H1 (cell line): ENCODE results near the gene RCAN2. TPM values are rescaled to one million over a fixed set of nuclear protein-coding genes. Genes with fewer than 3 reads are reported as not detected.

Source experiments
- CTCF ChIA-PET: fragments of 300-600 bp; sonication (Branson Sonifier 250); formaldehyde crosslinking; loops from one replicate; lab custom pipeline; 2021; ENCODE audit not compliant: partially characterized antibody; lab: Charles Lee
- POLR2A ChIA-PET: fragments of 300-600 bp; sonication (Branson Sonifier 250); formaldehyde crosslinking; loops from one replicate; lab custom pipeline; 2021; ENCODE audit warnings: inconsistent platforms; ENCODE audit not compliant: partially characterized antibody; lab: Charles Lee
- DNase-seq, 2 experiments: peaks; one replicate each; pipeline versions ENCODE4 v3.0.0 to v3.0.0-alpha.2; 2010 to 2022; ENCODE audit warnings: low spot score in 2 of 2, low read depth in 1 of 2, mixed read lengths in 1 of 2
- FAIRE-seq: peaks from 2 replicates; lab custom pipeline; 2011; peaks lifted over from hg19 to GRCh38; lab: Jason Lieb, UNC
- H2AFZ ChIP-seq: 2 replicates; pipeline ENCODE4 v1.8.1; 2012; ENCODE audit warnings: low read length, inconsistent platforms
- H2AK5ac ChIP-seq: 2 replicates; pipeline ENCODE4 v1.6.1; 2013; ENCODE audit warnings: low read depth, low read length
- H2BK120ac ChIP-seq: replicated peaks from 2 replicates; pipeline ENCODE3; 2013; ENCODE audit warnings: low read depth, low read length, inconsistent platforms
- H2BK12ac ChIP-seq: 2 replicates; pipeline ENCODE4 v1.6.1; 2013; ENCODE audit warnings: low read depth, low read length
- H2BK15ac ChIP-seq: 2 replicates; pipeline ENCODE4 v1.6.1; 2013; ENCODE audit warnings: low read length
- H2BK20ac ChIP-seq: 2 replicates; pipeline ENCODE4 v1.6.1; 2013; ENCODE audit warnings: low read length
- H2BK5ac ChIP-seq: 2 replicates; pipeline ENCODE4 v1.6.1; 2013; ENCODE audit warnings: low read depth, low read length
- H3K14ac ChIP-seq: 2 replicates; pipeline ENCODE4 v1.6.1; 2013; ENCODE audit warnings: inconsistent platforms; ENCODE audit not compliant: insufficient read length
- H3K18ac ChIP-seq: 2 replicates; pipeline ENCODE4 v1.6.1; 2013; ENCODE audit warnings: low read length; ENCODE audit errors: extremely low read depth
- H3K23ac ChIP-seq: 2 replicates; pipeline ENCODE4 v1.6.1; 2013; ENCODE audit warnings: inconsistent platforms; ENCODE audit not compliant: insufficient read length
- H3K23me2 ChIP-seq: 2 replicates; pipeline ENCODE4 v1.6.1; 2013; ENCODE audit warnings: low read depth, low read length
- H3K27ac ChIP-seq: 2 replicates; pipeline ENCODE4 v1.6.1; 2011; ENCODE audit warnings: low read depth, low read length, inconsistent platforms
- H3K27me3 ChIP-seq, 4 experiments: replicated peaks in 1 of 4; 1 replicate in 1 of 4; 2 replicates in 3 of 4; pipeline versions ENCODE4 v1.6.1 to v1.8.1; 2011 to 2013; ENCODE audit warnings: low read length in 3 of 4, mild to moderate bottlenecking in 3 of 4, inconsistent platforms in 2 of 4, mixed read lengths in 2 of 4, moderate library complexity in 1 of 4; ENCODE audit not compliant: control insufficient read depth in 3 of 4, insufficient read depth in 3 of 4; ENCODE audit errors: extremely low read depth in 1 of 4
- H3K36me3 ChIP-seq, 4 experiments: 2 replicates each; pipeline versions ENCODE4 v1.6.1 to v1.8.1; 2011 to 2013; ENCODE audit warnings: mild to moderate bottlenecking in 4 of 4, low read length in 3 of 4, moderate library complexity in 2 of 4, control low read depth in 1 of 4, inconsistent platforms in 1 of 4; ENCODE audit not compliant: insufficient read depth in 4 of 4, control insufficient read depth in 2 of 4
- H3K4ac ChIP-seq: replicated peaks from 2 replicates; pipeline ENCODE3; 2013; ENCODE audit warnings: low read length, low read depth, mixed read lengths, inconsistent platforms; ENCODE audit not compliant: insufficient read length
- H3K4me1 ChIP-seq, 4 experiments: replicated peaks in 1 of 4; 1 replicate in 1 of 4; 2 replicates in 3 of 4; pipeline versions ENCODE4 v1.6.1 to v1.8.1; 2011 to 2013; ENCODE audit warnings: low read length in 3 of 4, inconsistent platforms in 2 of 4, mixed read lengths in 1 of 4; ENCODE audit not compliant: insufficient read depth in 4 of 4, control insufficient read depth in 3 of 4
- H3K4me2 ChIP-seq, 2 experiments: 2 replicates each; pipeline versions ENCODE4 v1.6.1 to v1.8.1; 2011 to 2013; ENCODE audit warnings: low read depth in 2 of 2, low read length in 2 of 2, control low read depth in 1 of 2, inconsistent platforms in 1 of 2, mild to moderate bottlenecking in 1 of 2; ENCODE audit not compliant: insufficient read depth in 1 of 2
- H3K4me3 ChIP-seq, 4 experiments: fragments of 200-600, 300-600 bp in 1 of 4; sonication (generic), shearing (Covaris generic), sonication (Bioruptor Twin) in 1 of 4; 2 replicates each; pipeline versions ENCODE4 v1.5.1 to v1.8.1; 2011 to 2016; ENCODE audit warnings: low read length in 4 of 4, low read depth in 3 of 4, control low read depth in 2 of 4, inconsistent platforms in 2 of 4, mild to moderate bottlenecking in 2 of 4, mixed read lengths in 1 of 4, moderate library complexity in 1 of 4; ENCODE audit not compliant: insufficient read depth in 2 of 4; ENCODE audit errors: extremely low read depth in 1 of 4
- H3K56ac ChIP-seq: replicated peaks from 2 replicates; pipeline ENCODE3; 2013; ENCODE audit warnings: low read depth, mild to moderate bottlenecking, mixed read lengths, low read length, inconsistent platforms; ENCODE audit not compliant: insufficient read length
- H3K79me1 ChIP-seq: 2 replicates; pipeline ENCODE4 v1.6.1; 2013; ENCODE audit warnings: low read depth, low read length, control low read depth
- H3K79me2 ChIP-seq, 2 experiments: 2 replicates each; pipeline versions ENCODE4 v1.6.1 to v1.8.1; 2012 to 2013; ENCODE audit warnings: low read length in 2 of 2, mild to moderate bottlenecking in 2 of 2, inconsistent platforms in 1 of 2; ENCODE audit not compliant: insufficient read depth in 2 of 2, control insufficient read depth in 1 of 2
- H3K9ac ChIP-seq, 4 experiments: replicated peaks in 1 of 4; 1 replicate in 1 of 4; 2 replicates in 3 of 4; pipeline versions ENCODE4 v1.6.1 to v1.8.1; 2011 to 2013; ENCODE audit warnings: low read depth in 3 of 4, low read length in 3 of 4, control low read depth in 2 of 4, mild to moderate bottlenecking in 2 of 4, moderate library complexity in 2 of 4, inconsistent platforms in 1 of 4; ENCODE audit errors: extremely low read depth in 1 of 4
- H3K9me3 ChIP-seq, 2 experiments: 2 replicates each; pipeline versions ENCODE4 v1.6.1 to v1.8.1; 2012 to 2013; ENCODE audit warnings: mild to moderate bottlenecking in 2 of 2, moderate library complexity in 2 of 2, control low read depth in 1 of 2, inconsistent platforms in 1 of 2, low read depth in 1 of 2, low read length in 1 of 2, mixed read lengths in 1 of 2; ENCODE audit not compliant: insufficient read depth in 2 of 2
- H4K20me1 ChIP-seq, 2 experiments: replicated peaks in 1 of 2; 2 replicates each; pipeline versions ENCODE3 to v1.8.1; 2011 to 2013; ENCODE audit warnings: inconsistent platforms in 2 of 2, low read length in 2 of 2, mild to moderate bottlenecking in 1 of 2; ENCODE audit not compliant: insufficient read depth in 2 of 2, control insufficient read depth in 1 of 2
- H4K5ac ChIP-seq: 2 replicates; pipeline ENCODE4 v1.6.1; 2013; ENCODE audit warnings: low read length, low read depth, mixed read lengths, inconsistent platforms; ENCODE audit not compliant: insufficient read length
- H4K8ac ChIP-seq: 2 replicates; pipeline ENCODE4 v1.8.0; 2013; ENCODE audit warnings: mild to moderate bottlenecking, moderate library complexity, low read length, inconsistent platforms; ENCODE audit not compliant: insufficient read depth; ENCODE audit errors: extremely low read depth
- H4K91ac ChIP-seq: replicated peaks from 2 replicates; pipeline ENCODE3; 2013; ENCODE audit warnings: low read length, mixed read lengths, inconsistent platforms; ENCODE audit not compliant: insufficient read length
- ATF3 ChIP-seq: IDR thresholded peaks from 2 replicates; pipeline ENCODE4 v1.6.1; 2011; ENCODE audit warnings: low read depth, mild to moderate bottlenecking, low read length; ENCODE audit not compliant: insufficient read depth
- EGR1 ChIP-seq: IDR thresholded peaks from 2 replicates; pipeline ENCODE4 v1.6.1; 2011; ENCODE audit warnings: low read depth, low read length, borderline replicate concordance
- JUND ChIP-seq: IDR thresholded peaks from 2 replicates; pipeline ENCODE4 v1.6.1; 2011; ENCODE audit warnings: mild to moderate bottlenecking, improper control_type of control experiment, low read length
- MAX ChIP-seq: IDR thresholded peaks from 2 replicates; pipeline ENCODE4 v1.6.1; 2012; ENCODE audit warnings: inconsistent platforms
- NANOG ChIP-seq: IDR thresholded peaks from 2 replicates; pipeline ENCODE4 v1.6.1; 2011; ENCODE audit warnings: low read length, low read depth, mild to moderate bottlenecking, inconsistent platforms; ENCODE audit not compliant: insufficient read depth, poor library complexity, severe bottlenecking
- POLR2A ChIP-seq, 2 experiments: IDR thresholded peaks; 1 replicate in 1 of 2; 2 replicates in 1 of 2; pipeline ENCODE4 v1.6.1; 2011; ENCODE audit warnings: low read depth in 2 of 2, low read length in 2 of 2, mild to moderate bottlenecking in 2 of 2; ENCODE audit errors: control extremely low read depth in 1 of 2
- SP1 ChIP-seq: IDR thresholded peaks from 2 replicates; pipeline ENCODE4 v1.6.1; 2011; ENCODE audit warnings: low read depth, low read length
- SP2 ChIP-seq: IDR thresholded peaks from 2 replicates; pipeline ENCODE4 v1.6.1; 2012; ENCODE audit warnings: mild to moderate bottlenecking, low read length, inconsistent platforms
- SP4 ChIP-seq: IDR thresholded peaks from 2 replicates; pipeline ENCODE4 v1.6.1; 2012; ENCODE audit warnings: low read length, inconsistent platforms
- SUZ12 ChIP-seq: fragments of 200-600 bp; sonication (generic); IDR thresholded peaks from 2 replicates; pipeline ENCODE4 v1.6.1; 2012; ENCODE audit warnings: mild to moderate bottlenecking, inconsistent platforms, low read length, moderate library complexity, mixed read lengths
- WGBS, 2 experiments: shearing (Covaris generic) in 1 of 2; methylation state at CpG; one replicate each; pipeline versions ENCODE4 v1.1.6 to v1.1.7; 2013 to 2015; ENCODE audit warnings: low lambda C conversion rate in 2 of 2, mixed read lengths in 2 of 2, inconsistent platforms in 1 of 2, low coverage in 1 of 2, missing lambda C conversion rate in 1 of 2; ENCODE audit not compliant: insufficient replicate concordance in 2 of 2, insufficient coverage in 1 of 2, insufficient read length in 1 of 2; ENCODE audit errors: extremely low coverage in 1 of 2, missing lambda C conversion rate in 1 of 2; 5-methylcytosine and 5-hydroxymethylcytosine counted together
- polyA plus RNA-seq, 7 experiments: library from polyadenylated mRNA; depleted of rRNA in 3 of 7; stranded (reverse) in 5 of 7; unstranded in 2 of 7; fragments of >200 nt in 5 of 7; fragments of 200-250 nt in 2 of 7; gene quantifications; 1 replicate in 5 of 7; 2 replicates in 1 of 7; 4 replicates in 1 of 7; pipeline versions ENCODE4 v1.2.1 to v1.2.3, GENCODE V29; 2011 to 2013; ENCODE audit warnings: missing spikeins in 2 of 7, mixed read lengths in 2 of 7
- total RNA-seq: library from RNA; stranded (reverse); fragmentation: NEBNext Ultra II Directional; extraction: Animal tissue kit (Norgen Biotek cat#: 25700); gene quantifications from 2 replicates; pipeline ENCODE4 v1.2.1, GENCODE V29; 2021
- TF ChIP-seq, protein P1 (sequence below): IDR thresholded peaks from 2 replicates; pipeline ENCODE4 v1.6.1; 2011; ENCODE audit warnings: low read length, improper control_type of control experiment

RCAN2 gene
- total and polyA plus RNA-seq, 2 of the 8 experiments (the other 6 are each of a cell fraction or from before 2014, with no cell fraction given): 5.0 to 8.5 TPM

GRCh38 chr6:46411456-46412197, 79.6 kb downstream of the RCAN2 start:
- no peak for TF ChIP-seq MAX
- no peak for TF ChIP-seq JUND
- TF ChIP-seq EGR1: no peak
- no peak for TF ChIP-seq SP4
- TF ChIP-seq SUZ12: no peak
- no peak for TF ChIP-seq SP1
- TF ChIP-seq, protein P1, sequence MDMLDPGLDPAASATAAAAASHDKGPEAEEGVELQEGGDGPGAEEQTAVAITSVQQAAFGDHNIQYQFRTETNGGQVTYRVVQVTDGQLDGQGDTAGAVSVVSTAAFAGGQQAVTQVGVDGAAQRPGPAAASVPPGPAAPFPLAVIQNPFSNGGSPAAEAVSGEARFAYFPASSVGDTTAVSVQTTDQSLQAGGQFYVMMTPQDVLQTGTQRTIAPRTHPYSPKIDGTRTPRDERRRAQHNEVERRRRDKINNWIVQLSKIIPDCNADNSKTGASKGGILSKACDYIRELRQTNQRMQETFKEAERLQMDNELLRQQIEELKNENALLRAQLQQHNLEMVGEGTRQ: no peak
- no peak for TF ChIP-seq ATF3
- TF ChIP-seq SP2: no peak
- no peak for TF ChIP-seq NANOG
- no peak for TF ChIP-seq POLR2A (IDR thresholded peaks at IDR 0.05; ENCODE audit: control extremely low read depth in 1 of 2, low read depth in 2 of 2, low read length in 2 of 2)
- H3K36me3 ChIP-seq: no peaks in the 10 kb centered on the region
- H3K4me1 ChIP-seq: no peaks in the 10 kb centered on the region
- no peaks in the 10 kb centered on the region for H3K9me3 ChIP-seq
- no peak overlapping the region for H3K56ac ChIP-seq
- H3K79me2 ChIP-seq: no peaks in the 10 kb centered on the region
- no peak overlapping the region for H2AFZ ChIP-seq
- H2BK15ac ChIP-seq: no peak overlapping the region
- H3K27me3 ChIP-seq: no peaks in the 10 kb centered on the region
- H2AK5ac ChIP-seq: no peak overlapping the region
- H4K20me1 ChIP-seq: no peaks in the 10 kb centered on the region
- H4K91ac ChIP-seq: no peak overlapping the region
- no peak overlapping the region for H2BK20ac ChIP-seq
- H4K5ac ChIP-seq: no peak overlapping the region
- H2BK120ac ChIP-seq: no peak overlapping the region
- H2BK12ac ChIP-seq: no peak overlapping the region
- no peak overlapping the region for H4K8ac ChIP-seq
- H3K4me3 ChIP-seq: no peak overlapping the region
- H3K23ac ChIP-seq: no peak overlapping the region
- H3K9ac ChIP-seq: no peak overlapping the region
- no peak overlapping the region for H3K4ac ChIP-seq
- no peak for FAIRE-seq
- H3K23me2 ChIP-seq: no peaks in the 10 kb centered on the region
- DNase-seq: no peak
- H3K27ac ChIP-seq: no peak overlapping the region
- 83% methylated on average over 3 of the region's 3 CpGs; no CpG with 5 or more reads in 1 of the 2 experiments for WGBS, 2 experiments
- no peak overlapping the region for H3K14ac ChIP-seq
- H3K18ac ChIP-seq: no peak overlapping the region
- no peak overlapping the region for H2BK5ac ChIP-seq
- ChIA-PET POLR2A (no interaction called here), CTCF (interaction anchor here (0.7 to 2.3 kb wide), 5 partner anchors 19 to 578 kb away, joined by 3 to 7 read pairs (median 4); partner anchors contain the start of gene RCAN2)
- no peak overlapping the region for H3K4me2 ChIP-seq
- H3K79me1 ChIP-seq: no peaks in the 10 kb centered on the region
